Fibroblast of pulmonary artery (primary cell): Measurements from ENCODE around the gene SLC25A38.
"Not testable (repeated sequence)": the region's sequence is repeated elsewhere in the genome, so short reads cannot be mapped to it uniquely, and the experiment has no call there.

Source experiments
- DNase-seq: peaks from one replicate; pipeline ENCODE4 v3.0.0-alpha.2; 2010; ENCODE audit warnings: low read depth
- H3K4me3 ChIP-seq: replicated peaks from 2 replicates; pipeline ENCODE4 v1.5.1; 2011; ENCODE audit warnings: low read depth, mild to moderate bottlenecking, control low read depth, low read length, moderate library complexity
- TF ChIP-seq, protein P1 (sequence below): IDR thresholded peaks from 2 replicates; pipeline ENCODE4 v1.5.1; 2011; ENCODE audit warnings: mild to moderate bottlenecking, control low read depth, low read length, inconsistent platforms; ENCODE audit errors: missing control alignments

The SLC25A38 gene

DNA sequence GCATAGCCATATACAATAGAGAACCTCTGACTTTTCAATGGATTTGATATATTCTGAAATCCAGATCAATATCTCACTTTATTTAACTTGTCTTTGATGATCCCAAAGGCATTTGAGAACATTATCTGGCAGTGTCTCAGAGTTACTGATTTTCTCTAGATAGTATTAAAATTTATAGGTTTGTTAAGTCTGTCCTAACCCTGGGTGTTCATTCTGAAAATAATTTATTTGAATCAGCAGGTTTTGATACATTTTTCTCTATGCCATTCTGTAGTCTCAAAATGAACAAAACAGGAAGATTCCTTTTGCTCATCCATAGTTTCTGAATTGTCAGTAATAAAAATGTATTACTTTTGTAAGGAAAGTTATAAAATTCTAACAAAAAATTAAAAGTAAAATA lies 39.4 kb upstream of the SLC25A38 start:
- TF ChIP-seq, protein P1, sequence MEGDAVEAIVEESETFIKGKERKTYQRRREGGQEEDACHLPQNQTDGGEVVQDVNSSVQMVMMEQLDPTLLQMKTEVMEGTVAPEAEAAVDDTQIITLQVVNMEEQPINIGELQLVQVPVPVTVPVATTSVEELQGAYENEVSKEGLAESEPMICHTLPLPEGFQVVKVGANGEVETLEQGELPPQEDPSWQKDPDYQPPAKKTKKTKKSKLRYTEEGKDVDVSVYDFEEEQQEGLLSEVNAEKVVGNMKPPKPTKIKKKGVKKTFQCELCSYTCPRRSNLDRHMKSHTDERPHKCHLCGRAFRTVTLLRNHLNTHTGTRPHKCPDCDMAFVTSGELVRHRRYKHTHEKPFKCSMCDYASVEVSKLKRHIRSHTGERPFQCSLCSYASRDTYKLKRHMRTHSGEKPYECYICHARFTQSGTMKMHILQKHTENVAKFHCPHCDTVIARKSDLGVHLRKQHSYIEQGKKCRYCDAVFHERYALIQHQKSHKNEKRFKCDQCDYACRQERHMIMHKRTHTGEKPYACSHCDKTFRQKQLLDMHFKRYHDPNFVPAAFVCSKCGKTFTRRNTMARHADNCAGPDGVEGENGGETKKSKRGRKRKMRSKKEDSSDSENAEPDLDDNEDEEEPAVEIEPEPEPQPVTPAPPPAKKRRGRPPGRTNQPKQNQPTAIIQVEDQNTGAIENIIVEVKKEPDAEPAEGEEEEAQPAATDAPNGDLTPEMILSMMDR, result no peak
- DNase-seq, result no peak
- no peak overlapping the region for H3K4me3 ChIP-seq

DNA sequence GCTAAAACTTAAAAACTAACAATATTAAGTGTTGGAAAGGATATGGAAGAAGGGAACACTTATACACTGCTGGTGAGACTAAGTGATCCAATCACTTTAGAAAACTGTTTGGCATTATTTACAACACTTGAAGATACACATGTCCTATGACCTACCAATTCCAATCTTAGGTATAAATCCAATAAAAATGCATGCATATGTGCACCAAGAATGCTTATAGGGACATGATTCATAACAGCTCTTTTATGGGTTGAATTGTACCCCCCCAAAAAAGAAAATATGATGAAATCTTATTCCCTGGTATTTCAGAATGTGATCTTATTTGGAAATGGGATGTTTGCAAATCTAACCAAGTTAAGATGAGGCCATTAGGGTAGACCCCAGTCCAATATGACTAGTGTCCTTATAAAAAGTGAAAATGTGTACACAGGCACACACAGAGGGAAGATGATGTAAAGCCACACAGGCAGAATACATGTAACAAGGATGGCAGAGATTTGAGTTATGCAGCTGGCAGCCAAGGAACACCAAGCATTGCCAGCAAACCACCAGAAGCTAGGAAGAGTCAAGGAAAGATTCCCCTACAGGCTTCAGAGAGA lies 38.3 kb upstream of the SLC25A38 start:
- no peak overlapping the region for H3K4me3 ChIP-seq
- no peak for DNase-seq
- TF ChIP-seq, protein P1, result no peak

DNA sequence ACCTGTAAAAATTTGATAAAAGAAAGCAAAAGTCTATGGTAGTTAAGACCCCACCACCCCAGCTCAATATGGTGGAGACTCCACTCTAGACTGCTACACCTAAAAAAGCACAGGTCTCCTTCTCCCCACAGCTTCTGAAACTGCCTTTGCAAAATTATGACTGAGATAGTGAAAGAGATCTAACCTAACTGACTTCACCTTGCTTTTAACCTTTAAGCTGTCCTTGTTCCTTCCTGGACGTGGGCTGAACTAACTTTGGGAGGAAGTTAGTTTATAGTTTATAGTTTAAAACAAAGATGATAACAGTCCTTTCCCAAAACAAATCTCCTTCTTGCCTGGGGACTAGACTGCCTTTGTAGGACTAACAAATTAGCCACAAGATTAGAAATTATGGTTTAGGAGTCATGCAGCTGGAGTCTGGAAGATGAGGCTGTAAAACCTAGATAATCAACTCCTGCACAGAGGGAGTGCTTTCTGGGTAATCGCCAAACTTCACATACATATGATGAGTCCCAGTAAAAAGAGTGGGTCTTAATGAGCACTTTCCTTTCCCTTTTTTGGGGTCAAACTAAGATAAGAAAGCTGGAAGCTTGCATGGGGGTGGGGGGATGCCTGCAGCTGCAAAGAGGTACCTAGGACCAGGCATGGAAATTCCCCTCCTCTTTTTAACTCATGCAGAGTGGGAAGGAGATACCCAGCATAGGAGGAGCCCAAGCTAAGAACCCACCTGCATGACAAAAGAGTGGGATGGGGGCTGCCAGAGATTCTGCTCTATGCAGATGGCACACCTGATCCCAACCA lies 36.2 kb upstream of the SLC25A38 start:
- DNase-seq, result no peak

DNA sequence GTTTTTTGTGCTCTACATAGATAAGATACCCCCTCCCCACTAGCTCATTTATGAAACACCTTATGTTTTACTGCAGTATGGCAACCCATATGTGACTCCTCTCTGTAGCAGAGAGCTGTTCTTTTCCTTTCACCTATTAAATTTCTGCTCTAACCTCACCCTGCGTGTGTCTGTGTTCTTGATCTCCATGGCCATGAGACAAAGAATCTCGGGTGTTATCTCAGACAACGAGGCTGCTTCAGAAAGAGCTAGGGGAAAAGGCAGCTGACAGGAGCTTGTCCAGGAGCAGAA lies 35.6 kb upstream of the SLC25A38 start:
- DNase-seq, result no peak
- TF ChIP-seq, protein P1, result no peak
- no peak overlapping the region for H3K4me3 ChIP-seq

More for the DNA sequence above, 36.2 kb upstream of the SLC25A38 start:
- TF ChIP-seq, protein P1, result no peak
- no peak overlapping the region for H3K4me3 ChIP-seq

DNA sequence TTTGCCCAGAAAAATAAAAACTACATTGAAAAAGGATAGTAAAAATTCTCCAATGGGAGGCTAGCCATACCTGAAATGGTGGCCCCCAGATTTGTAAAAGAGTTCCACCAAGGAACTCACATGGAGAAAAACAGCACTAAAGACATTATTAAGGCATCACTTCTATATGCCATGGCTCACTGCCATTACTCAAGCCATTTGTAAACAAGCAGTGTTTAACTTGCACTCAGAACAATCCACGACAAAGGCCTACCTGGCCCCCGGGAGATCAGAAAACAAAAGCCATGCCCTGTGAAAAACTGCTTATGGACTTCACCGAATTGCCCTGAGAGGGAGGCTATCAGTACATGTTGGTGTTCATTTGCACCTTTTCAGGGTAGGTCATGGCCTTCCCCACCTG lies 34.1 kb upstream of the SLC25A38 start:
- no peak overlapping the region for H3K4me3 ChIP-seq
- TF ChIP-seq, protein P1, result no peak
- no peak for DNase-seq

DNA sequence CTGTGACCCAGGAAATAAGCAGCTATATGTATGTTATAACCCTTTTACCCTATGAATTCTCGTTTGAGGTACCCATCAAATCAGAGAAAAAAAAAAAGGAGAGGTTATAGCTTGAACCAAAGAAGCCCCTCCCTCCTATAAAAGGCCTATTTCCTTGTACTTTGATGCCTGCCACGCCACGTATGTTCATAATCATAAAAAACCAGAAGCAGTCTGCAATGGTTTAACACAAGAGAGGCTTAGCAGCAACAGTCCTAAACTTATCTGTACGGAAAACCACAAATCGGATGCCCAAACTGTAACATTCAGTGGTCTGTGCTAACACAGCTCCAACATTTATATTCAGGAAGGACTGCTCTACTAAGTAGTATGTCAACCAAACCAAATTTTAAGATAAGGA lies 32.5 kb upstream of the SLC25A38 start:
- TF ChIP-seq, protein P1, result no peak
- no peak for DNase-seq
- H3K4me3 ChIP-seq, result no peak overlapping the region

DNA sequence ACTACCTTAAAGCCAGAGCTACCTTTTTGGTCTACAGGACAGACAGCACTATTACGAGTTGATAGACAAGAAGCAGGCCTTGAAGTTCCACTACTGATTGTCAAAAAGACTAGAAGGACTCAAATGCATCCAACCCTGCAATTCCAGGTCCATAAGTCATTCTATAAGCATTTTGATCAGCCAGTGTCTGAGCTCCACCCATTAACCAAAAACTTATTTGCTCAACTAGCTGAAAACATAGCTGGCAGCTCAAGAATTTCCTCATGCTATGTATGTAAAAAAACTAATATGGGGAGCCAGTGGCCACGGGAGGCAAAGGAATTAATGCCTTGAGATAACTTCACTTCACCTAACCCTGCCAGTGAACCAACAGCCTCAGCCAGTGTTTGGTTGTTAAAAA lies 32.0 kb upstream of the SLC25A38 start:
- DNase-seq, result not testable (repeated sequence)

DNA sequence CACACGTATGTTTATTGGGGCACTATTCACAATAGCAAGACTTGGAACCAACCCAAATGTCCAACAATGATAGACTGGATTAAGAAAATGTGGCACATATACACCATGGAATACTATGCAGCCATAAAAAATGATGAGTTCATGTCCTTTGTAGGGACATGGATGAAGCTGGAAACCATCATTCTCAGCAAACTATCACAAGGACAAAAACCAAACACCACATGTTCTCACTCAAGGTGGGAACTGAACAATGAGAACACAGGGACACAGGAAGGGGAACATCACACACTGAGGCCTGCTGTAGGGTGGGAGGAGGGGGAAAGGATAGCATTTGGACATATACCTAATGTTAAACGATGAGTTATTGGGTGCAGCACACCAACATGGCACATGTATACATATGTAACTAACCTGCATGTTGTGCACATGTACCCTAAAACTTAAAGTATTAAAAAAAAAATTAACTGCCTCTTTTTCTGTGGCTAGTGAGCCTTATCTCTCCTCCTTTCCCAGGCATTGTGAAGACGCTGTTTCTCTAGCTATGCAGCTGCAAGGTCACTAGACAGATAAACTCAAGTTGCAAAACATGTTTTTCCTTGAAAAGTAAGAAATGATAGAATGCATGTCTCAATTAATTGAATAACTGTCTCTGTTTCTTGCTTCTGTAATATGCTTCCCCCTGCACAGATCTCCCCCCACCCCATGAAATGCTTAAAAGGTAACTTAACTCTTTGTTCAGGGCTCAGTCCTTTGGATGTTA lies 29.8 kb upstream of the SLC25A38 start:
- not testable (repeated sequence) for H3K4me3 ChIP-seq, DNase-seq

More for the DNA sequence above, 32.0 kb upstream of the SLC25A38 start:
- not testable (repeated sequence) for H3K4me3 ChIP-seq
